GM18498 (cell line): ENCODE data around the gene SLX4IP.

ENCODE experiments used
- ATAC-seq: cut with Tn5 transposase; IDR thresholded peaks from one replicate; pipeline ENCODE4 v1.9.1; 2021; ENCODE audit warnings: mild to moderate bottlenecking, moderate library complexity; ENCODE audit not compliant: unreplicated experiment

SLX4IP gene

DNA sequence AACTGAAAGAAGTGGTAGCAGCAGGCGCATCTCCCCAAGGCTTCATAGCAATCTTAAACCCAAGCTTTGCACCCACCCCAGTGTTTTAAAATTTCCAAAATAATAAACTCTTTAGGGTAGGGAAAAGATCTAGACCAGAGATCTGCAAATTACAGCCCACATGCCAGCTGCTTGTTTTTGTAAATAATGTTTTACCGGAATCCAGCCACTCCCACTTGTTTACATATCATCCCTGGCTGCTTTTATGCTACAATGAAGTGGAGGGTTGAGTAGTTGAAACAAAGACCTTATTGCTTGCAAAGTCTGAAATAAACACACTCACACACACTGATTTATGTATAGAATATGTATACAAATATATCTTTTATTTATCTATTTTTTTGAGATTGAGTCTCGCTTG is 30.0 kb downstream of the SLX4IP start:
- no peak for ATAC-seq

DNA sequence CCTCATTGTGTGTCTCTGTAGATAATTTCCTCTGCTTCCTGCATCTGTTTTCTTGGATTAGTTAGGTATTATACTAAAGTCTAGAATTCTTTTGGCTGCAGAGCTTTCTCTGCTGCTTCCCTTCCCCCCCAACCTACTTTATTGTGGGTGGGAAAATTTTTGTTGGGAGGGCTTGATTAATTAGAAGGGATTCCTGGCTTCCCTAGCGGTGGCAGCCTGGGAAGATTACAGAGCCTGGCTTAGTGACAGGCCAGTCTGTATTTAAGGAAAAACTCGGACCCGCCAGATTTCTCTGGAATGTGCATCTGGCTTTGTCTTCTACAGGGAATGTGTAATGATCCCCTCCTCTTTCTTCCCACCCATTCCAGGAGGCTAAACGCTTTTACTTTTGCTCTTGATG is 31.2 kb downstream of the SLX4IP start:
- no peak for ATAC-seq

DNA sequence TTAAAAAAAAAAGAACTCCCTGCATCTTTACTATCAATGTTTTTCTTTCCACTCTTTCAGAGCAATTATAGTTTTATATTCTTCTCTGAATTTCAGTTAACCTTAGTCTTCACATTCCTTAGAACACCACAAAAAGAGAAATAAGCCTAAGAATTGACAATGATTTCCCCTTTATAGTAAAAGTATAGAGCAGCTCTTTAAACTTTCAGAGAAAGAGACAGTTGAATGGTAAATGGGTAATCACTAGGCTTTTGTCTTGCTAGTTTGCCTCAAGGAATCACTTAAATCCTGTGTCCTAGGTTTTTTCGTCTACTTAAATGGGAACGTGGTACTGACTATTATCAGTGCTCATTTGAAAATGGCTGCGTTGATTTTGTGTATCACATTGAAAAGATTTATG is 31.8 kb downstream of the SLX4IP start:
- no peak for ATAC-seq

DNA sequence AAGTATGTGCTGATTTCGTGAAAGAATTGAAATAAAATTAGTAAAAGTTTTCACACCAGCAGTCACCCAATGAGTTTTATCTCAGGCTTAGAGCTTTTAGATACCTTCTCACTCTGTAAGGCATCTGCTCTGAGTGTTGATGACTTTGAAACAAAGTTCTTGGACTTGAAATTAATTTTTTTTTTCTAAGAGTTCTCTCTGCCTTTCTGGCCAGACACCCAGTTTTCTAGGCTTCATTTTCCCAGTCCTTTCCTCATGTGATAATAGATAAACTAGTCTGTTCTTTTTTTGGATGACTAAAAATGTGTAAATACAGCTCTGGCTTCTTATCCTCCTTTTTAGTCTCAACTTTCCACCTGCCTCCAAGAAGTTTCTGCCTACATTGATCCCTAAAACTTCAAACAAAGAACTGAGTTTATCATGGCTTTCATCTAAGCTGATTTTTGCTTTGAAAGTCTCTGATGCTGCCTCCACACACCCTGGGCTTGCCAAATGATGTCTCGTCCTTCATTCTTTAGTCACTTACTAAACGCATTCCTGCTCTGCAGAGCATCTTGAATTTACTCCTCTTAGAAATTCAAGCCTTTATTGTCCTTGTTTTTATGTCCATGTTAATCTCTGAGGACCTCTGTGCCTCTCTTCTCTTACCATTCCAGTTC is 32.7 kb downstream of the SLX4IP start:
- ATAC-seq = no peak

DNA sequence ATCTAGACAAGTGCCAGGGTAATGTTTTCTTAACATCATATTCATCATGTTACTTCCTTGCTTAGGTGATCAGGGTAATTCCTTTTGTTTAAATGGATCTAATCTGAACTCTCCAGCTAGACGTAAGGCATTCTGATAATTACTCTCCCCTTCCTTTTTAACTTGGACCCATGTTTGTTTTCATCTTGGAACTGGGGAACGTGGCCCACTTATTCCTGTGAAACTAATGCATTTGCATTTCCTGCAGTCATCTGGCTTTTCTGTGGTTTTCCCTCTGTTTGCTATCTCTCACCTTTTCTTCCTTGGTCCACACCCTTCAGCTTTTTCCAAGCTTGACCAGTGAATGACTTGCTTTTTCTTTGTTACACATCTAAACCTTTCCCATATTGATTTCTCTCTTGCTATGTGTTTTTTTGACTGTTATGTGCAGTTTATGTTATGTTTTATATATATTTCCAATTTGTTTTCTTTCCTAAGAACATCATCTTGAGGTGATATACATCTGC is 33.3 kb downstream of the SLX4IP start:
- ATAC-seq = no peak

DNA sequence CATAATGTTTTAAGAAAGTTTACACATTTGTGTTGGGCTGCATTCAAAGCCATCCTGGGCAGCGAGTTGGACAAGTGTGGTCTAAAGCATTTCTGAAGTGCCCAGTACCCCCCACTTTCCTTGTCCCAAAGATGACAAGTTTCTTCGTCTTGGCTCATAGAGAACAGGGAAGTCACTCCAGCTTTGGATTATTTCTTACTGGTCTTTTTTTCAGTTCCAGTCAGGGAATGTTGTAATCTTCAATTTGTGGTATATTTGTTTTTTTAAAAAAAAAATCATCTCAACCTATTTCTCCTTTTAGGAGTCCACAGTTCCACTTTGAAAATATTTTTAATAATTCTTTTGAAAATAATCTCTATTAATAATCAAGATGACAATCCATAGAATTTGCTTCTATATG is 34.0 kb downstream of the SLX4IP start:
- no peak for ATAC-seq

DNA sequence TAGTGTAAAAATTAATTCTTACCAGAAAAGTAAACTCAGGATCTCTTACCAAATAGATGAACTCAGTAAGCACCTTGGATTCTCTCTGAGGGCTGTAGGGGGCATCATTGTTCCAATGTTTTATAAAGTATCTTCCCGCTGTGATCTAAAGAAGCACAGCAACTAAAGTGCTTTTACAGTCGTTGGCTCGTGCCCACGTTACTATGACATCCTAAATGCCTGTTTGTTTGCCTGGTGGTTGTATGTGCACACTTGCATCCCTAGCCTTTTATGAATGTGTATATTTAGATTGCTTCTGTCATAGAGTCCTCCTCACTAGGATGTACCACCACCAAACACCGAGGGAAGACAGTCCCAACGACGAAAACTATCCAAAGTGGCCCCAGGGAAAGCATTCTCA is 34.5 kb downstream of the SLX4IP start:
- no peak for ATAC-seq

DNA sequence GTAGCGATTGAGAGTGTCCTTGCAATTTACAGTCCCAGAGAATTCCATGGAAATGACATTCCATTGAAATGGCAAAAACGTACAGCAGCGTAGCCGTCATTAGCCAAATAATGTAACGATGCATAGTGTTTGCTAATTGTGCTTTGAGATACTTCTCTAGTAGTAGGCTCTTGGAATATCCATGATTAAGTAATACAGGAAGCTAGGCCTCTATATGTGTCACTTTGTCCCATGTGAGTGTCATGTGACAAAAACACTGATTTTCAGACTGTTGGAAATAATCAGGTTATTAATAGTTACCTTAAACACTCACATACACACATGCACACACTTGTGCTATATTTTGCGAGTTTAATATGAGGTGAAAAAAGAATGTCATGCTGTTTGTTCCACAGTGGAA is 35.2 kb downstream of the SLX4IP start:
- no peak for ATAC-seq

DNA sequence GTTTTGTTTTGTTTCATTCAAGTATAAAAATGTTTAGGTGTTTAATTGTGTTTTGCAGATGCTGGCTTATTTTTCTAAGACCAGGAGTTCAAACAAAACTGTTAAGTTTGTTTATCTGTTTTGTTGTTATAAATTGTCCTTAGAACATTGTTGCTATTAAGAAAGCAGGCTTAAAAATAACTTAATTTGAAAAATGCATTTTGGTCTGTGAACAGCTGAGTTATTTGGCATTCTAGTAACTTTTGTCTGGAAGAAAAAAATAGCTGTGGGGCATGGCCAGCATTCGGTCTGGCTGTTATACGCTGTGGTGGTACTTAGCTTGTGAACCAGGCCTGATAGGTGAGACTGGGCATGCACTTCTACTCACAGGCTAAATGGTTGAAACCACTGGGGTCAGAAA is 37.8 kb downstream of the SLX4IP start:
- ATAC-seq = no peak

DNA sequence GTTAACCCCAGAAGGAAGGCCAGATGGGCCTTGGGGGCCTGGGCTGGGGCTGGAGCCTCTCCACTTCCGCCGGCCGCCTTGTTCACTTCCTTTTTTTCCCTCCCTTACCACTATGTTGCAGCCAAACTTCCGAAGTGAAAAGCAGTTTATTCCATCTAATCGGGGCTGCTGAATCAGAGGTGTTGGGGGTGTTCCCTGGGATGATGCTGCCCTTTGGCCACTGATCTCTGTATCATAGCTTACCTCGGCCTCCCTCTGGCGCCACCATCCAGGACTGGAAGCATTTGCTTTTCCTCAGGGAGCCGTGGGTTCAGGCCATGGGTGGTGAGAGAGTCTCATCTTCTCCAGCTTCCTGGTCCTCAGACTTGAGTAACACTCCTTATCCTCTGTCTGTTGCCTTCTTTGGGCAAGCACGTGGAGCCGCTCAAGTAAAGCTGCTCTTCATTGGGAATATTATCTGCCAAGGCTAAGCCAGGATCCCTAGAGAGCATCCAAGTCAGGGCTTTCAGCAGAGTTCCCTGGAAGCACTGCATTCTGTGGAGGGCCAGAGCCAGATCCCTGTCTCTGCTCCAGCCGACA is 39.6 kb downstream of the SLX4IP start:
- ATAC-seq = no peak

DNA sequence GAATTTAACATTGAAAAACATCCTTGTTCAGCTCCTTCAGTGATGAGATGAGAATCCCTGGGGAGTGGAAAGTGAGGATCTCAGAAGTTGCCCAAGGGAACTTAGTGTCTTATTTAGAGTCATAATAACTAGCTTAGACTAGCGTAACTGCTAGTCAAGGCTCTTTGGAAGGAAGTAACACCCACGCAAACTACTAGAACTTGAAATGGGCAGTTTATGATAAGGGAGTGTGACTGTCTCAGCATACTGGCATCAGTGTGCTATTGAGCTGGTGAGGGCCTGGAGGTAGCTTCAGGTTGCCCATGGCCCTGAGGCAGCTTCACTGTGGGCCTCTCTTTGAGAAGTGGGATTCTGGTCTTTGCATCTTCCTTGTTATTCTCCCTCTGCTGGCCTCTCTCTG is 40.1 kb downstream of the SLX4IP start:
- no peak for ATAC-seq

DNA sequence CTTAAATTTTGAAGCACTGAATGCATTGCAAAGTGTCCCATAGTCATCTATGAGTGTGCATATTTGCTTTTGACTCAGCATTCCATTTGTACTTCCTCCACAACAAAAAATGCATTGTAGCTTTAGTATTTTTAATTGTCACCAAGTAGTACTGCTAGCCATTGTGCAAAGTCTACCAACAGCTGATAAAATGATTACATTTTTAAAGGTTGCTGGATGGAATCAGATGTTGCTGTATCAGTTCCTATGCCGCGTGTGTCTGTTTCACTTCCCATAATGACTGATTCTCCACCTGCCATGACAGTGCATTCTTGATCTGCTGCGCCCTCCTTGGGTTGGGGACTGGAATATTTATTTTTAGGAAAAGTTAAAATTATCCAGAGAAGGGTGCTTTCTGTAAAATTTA is 41.2 kb downstream of the SLX4IP start:
- peak; percentile 73 for ATAC-seq

DNA sequence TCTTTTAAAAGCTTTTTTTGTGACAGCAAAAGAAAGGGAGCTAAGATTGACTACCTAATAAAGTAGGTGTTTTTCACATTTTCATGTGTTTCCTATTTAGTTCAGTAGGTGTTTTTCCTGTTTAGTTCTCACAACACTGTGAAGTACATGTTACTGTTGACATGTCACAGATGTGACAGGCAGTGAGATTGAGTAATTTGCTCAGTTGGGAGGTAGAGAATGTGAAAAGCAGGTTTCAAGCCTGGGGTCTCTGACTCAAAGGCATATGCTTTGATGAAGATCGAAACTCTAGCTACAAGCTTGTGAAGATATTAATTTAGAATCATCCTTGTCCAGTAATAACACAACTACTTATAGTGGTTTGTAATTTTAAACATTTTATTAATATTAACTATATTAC is 43.1 kb downstream of the SLX4IP start:
- ATAC-seq = peak; percentile 76

DNA sequence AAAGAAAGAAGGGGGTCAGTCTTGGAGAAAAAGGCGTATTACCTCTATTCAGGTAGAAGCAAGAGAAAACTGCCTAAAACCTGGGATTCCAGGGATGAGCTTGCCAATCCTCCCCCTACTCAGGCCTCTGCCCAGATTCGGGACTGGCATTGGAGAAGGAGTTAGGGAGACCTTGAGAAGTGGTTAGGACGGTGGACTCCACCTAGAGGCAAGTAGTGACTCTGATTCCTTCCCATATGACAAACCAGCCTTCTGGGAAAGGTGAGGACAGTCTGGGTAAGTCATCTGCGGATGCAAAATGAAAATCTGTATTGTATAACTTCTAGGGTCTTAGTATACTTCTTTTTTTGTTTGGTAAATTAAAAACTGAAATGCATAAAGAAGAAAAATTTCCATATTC is 43.8 kb downstream of the SLX4IP start:
- no peak for ATAC-seq

DNA sequence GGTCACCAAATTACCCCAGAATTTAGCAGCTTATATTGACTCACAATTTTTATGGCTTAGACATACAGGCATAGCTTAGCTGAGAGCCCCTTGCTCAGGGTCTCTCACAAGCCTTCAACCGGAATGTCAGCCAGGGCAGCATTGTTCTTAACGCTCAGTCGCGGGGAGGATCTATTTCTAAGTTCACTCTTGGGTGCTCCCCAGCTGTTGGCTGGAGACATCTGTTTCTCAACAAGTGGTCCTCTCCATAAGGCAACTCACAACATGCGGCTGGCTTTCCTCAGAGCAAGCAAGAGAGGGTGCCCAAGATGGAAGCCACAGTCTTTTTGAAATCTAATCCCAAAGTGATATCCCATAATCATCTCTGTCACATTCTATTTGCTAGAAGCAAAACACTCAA is 46.6 kb downstream of the SLX4IP start:
- no peak for ATAC-seq

DNA sequence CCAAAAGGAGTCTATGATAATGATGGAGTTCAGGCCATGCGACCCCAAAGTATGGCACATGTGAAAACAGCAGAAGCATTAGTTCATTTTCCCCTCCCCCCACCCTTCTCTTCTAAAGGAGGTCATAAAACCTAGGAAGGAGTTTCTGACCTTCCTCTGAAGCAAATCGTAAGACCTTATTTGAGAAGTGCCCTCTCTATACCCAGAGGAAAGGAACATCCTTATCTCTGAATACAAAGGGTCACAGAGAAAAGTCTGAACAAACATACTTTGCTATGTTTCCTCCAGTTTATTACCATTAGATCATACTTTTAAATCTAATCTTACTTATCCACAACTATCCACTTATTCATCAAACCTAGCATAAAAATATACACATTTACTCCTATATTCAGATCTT is 48.6 kb downstream of the SLX4IP start:
- no peak for ATAC-seq

DNA sequence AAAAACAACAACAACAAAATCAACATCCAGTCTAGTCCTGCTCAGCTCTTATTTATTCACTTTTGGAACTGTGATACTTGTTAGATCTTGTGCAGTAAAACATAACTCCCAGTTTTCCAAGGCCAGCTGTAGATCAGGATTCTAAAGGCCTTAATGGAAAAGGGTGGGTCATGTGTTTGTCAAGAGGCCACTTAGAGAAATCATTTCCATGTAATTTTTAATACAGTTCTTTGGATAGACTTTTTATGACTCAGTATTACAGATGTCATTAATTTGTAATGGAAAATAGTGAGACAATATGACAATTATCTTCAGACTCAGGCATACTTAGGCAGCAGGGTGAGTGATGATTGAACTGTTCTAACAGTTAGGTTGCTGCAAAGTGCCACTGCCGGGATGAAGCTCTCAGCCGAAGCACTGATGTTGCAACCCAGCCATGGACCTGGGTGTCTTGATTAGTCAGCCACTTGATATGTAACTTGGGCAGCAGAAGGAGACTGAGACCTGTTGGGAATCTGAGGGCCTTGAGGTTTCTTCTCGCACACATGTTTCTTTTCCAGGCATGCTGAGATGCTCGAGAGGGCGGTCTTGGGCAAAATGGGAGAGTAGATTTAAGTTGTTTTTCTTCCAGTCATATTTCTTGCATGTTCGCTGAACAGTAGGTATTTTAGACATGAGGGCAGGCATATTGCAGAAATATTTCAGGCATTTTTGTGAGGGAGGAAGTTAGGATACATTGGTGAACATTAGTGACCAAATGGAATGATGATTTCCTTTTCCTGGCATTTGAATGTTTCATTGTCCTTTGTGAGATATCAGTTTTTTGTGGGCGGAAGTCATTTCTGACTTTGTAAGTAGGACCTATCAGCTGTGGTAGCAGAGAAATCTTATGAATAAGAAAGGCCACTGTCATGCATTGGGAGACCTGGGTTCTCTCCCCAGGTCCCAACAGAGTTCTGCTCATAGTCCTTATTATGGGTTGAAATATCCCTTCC is 52.3 kb downstream of the SLX4IP start:
- ATAC-seq = no peak

DNA sequence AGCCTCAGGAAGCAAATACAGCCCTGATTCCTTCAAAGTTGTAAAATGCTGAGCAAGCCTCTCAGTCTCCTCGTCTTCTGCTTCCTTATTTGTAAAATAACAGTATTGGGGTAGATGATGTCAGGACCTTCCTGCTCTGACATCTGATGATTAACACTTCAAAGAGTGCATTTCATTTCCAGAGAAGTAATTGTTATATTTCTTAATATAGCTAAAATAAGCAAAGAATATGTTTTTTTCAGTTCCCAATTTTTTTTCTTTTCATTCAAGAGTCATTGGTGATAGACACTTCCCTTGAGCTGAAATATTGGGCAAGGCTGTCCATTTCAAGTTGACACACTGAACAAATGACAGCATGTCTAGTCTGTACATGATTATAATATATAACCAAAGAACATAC is 53.4 kb downstream of the SLX4IP start:
- no peak for ATAC-seq

DNA sequence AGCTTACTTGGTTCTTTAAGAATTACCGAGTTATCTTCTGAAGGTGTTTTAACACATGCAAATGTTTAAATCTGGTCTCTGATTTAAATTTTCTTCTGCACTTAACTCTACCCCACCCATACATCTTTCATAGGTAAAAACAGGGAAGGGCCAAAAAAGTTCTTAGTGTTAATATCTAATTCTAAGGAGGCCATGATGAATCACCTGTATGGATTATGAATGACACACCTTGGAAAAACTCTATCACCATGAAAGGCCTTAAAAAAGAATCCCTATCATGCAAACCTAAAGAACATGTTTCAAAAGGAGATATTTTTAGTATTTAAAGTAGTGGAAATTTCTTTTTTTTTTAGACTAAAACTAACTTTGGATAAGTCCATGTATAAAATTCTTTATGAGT is 54.7 kb downstream of the SLX4IP start:
- no peak for ATAC-seq

DNA sequence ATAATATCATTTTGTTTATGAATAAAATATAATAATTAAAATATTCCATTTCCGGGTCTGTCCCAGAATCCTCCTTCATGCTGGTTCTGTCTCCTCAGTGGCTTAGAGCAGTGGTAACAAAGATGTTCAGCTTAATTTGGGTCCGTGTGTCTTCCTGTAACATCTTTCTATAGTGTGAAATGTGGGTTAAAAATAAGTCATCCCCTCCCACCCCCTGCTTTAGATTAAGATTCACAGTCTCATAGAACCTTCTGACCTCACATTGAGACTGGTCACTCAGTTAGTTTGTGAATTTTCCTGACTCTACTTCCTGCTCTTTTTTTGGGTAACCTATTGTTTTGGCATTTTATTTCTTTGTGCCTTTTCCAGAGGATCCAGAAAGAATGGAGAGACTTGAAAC is 55.2 kb downstream of the SLX4IP start:
- no peak for ATAC-seq

DNA sequence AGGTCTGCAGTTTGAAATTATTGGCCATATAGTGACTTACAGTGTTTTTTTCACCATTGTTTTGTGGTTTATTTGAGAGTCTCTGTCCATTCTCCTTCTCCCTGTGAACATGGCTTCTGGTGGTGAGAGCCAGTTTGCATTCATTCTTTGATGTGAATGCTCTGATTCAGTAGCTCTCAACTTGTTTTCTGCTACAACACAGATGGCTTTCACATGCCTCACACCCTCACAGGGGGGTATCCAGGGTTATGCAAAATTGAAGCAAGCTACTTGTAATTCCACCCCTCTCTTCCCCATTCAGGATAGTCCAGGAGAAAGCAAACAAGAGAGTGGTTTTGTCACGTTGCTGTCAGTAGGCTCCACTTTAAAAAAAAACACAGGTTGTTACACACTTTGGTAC is 55.6 kb downstream of the SLX4IP start:
- no peak for ATAC-seq

DNA sequence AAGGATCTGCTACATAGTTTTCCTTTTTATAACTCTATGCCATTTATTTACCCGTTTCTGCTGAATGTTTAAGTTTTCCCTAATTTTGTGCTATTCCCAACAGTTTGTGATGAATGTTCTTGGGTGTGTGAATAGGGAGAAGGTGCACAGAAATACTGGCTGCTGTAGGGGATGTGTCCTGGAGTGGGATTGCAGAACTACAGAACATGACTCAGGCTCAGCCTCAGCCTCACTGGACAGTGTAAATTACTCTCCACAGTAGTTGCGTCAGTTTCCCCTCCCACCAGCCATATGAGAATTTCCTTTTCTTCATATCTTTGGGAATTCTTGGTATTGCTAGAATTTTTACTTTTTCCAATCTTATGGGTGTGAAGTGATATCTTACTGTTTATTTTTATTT is 57.0 kb downstream of the SLX4IP start:
- no peak for ATAC-seq
